Urinary bladder (tissue), 4 donors: ENCODE results near the gene CAMK2B. TPM values are rescaled to one million over a fixed set of nuclear protein-coding genes. Genes with fewer than 3 reads are reported as not detected.
"Not testable (repeated sequence)": the region's sequence is repeated elsewhere in the genome, so short reads cannot be mapped to it uniquely, and the experiment has no call there.

Source experiments
- DNase-seq: peaks from one replicate; pipeline ENCODE4 v3.0.0-alpha.2; 2015; ENCODE audit errors: extremely low spot score
- H3K27ac ChIP-seq: one replicate; pipeline ENCODE4 v1.5.1; 2013; ENCODE audit warnings: low read depth, mild to moderate bottlenecking, moderate library complexity
- H3K36me3 ChIP-seq: one replicate; pipeline ENCODE4 v1.6.1; 2013; ENCODE audit warnings: mild to moderate bottlenecking, moderate library complexity; ENCODE audit not compliant: insufficient read depth
- H3K4me1 ChIP-seq: one replicate; pipeline ENCODE4 v1.6.1; 2013; ENCODE audit warnings: mild to moderate bottlenecking, moderate library complexity; ENCODE audit not compliant: insufficient read depth
- H3K4me3 ChIP-seq: one replicate; pipeline ENCODE4 v1.5.1; 2013; ENCODE audit warnings: low read depth, low read length
- WGBS: extraction: QIAGEN DNeasy Blood & Tissue Kit; methylation state at CpG from one replicate; pipeline ENCODE4 v1.1.7; 2013; 5-methylcytosine and 5-hydroxymethylcytosine counted together
- polyA plus RNA-seq: library from polyadenylated mRNA; stranded (reverse); fragments of 200-250 nt; gene quantifications from one replicate; pipeline ENCODE4 v1.2.3, GENCODE V29; 2013
- total RNA-seq: library from RNA; depleted of rRNA; stranded (reverse); fragments of >200 nt; gene quantifications from one replicate; pipeline ENCODE4 v1.2.3, GENCODE V29; 2014
- donor health status: healthy with polysubstance abuse.
- donor health status: healthy.

The CAMK2B gene
- total and polyA plus RNA-seq, 2 donors, result 0.32 to 1.5 TPM

DNA sequence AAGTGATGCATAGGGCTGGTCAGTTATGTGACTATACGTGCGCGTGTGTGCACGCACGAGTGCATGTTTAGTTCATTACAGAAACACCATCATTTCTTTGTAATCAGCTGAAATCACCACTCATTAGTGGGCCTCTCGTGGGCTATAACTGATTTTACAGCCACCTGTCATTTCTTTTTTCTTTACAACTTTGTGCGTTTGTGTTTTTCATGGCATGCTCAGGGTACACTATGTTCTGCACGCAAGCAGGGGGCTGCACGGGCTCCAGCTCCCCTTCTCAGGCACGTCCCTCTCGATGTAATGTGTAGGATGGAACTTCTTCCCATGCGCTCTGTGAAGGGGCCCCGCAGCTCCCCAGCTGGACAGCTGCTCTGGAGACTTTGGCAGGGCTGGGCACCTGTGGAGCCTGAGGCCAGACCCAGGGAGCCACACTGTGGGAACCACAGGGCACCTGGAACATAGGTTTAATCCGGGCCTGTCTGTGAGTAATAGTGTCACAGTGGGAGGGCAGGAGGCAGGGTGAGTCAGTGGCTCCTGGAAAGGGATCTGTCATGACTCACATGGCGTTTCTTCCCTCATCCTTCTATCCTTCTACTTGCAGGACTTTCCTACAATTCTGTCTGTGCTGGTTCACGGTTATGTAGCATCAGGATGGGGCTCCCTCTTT, 141.1 kb downstream of the CAMK2B start:
- H3K36me3 ChIP-seq, result no peaks in the 10 kb centered on the region
- H3K4me1 ChIP-seq, result no peaks in the 10 kb centered on the region
- no peak overlapping the region for H3K27ac ChIP-seq
- 61% methylated on average over 16 of the region's 16 CpGs for WGBS
- DNase-seq, result no peak
- no peak overlapping the region for H3K4me3 ChIP-seq

DNA sequence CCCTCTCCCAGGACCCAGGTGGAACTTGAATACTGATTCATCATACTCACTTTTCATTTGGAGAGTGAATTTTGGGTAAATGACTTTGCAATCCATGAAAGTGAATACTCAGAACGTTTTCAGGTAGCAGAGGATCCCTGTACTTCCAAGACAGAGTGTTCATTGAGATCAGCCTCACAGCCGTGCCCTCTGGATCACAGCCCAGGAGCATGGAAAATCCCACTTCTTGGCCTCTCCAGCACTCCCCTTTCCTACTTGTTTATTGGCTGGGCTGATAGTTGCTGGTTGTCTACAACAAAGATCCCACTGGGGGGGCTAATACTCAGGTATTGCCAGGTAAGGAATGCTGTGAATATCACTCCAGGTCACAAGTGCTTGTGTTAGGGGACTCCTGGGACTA, 142.0 kb downstream of the CAMK2B start:
- 27% methylated on average over 2 of the region's 2 CpGs for WGBS
- no peaks in the 10 kb centered on the region for H3K36me3 ChIP-seq
- no peak overlapping the region for H3K27ac ChIP-seq
- H3K4me1 ChIP-seq, result no peaks in the 10 kb centered on the region
- no peak overlapping the region for H3K4me3 ChIP-seq
- no peak for DNase-seq

DNA sequence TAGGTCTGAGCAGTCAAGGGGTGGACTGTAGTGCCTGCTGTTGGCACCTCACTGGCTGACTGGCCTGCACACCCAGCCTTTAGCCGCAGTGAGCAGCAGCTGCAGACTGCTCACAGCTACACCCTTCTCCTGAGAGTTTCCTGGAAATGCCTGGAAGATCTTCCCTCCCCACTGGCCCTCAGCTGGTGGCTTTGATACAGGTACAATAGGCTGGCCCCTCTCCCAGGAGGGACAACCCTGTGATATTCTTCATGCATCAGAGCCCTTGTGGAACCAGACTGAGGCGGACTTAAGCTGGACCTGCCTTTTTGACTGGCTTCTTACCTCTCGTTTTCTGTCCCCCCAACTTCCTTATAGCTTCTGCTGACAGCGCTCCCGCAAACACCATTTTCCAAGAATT, 142.6 kb downstream of the CAMK2B start:
- Histone ChIP-seq H3K4me1 (no peaks in the 10 kb centered on the region), H3K27ac (no peak overlapping the region), H3K4me3 (no peak overlapping the region), H3K36me3 (no peaks in the 10 kb centered on the region)
- DNase-seq, result no peak
- WGBS, result 81% methylated on average over 5 of the region's 5 CpGs

DNA sequence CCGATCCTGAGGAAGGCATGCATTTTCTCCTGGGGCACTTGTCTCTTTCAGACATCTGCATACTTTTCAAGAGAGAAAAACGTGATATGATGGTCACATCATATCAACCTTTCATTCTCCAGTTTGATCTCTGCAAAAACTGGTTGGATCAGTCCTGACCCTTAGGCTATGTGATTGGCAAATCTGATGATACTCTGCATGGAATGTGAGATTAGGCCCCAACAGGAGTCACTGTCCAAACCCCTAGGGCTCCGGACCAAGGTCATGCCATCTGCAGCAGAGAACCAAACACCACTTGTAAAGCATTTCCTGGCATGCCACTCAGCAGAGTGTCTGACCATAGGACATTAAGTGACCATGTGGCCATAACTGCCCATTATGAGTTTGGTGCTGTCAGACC, 144.8 kb downstream of the CAMK2B start:
- DNase-seq, result no peak
- no peak overlapping the region for H3K27ac ChIP-seq
- H3K4me1 ChIP-seq, result no peaks in the 10 kb centered on the region
- H3K36me3 ChIP-seq, result no peaks in the 10 kb centered on the region
- WGBS, result 51% methylated on average over 3 of the region's 3 CpGs
- H3K4me3 ChIP-seq, result no peak overlapping the region

DNA sequence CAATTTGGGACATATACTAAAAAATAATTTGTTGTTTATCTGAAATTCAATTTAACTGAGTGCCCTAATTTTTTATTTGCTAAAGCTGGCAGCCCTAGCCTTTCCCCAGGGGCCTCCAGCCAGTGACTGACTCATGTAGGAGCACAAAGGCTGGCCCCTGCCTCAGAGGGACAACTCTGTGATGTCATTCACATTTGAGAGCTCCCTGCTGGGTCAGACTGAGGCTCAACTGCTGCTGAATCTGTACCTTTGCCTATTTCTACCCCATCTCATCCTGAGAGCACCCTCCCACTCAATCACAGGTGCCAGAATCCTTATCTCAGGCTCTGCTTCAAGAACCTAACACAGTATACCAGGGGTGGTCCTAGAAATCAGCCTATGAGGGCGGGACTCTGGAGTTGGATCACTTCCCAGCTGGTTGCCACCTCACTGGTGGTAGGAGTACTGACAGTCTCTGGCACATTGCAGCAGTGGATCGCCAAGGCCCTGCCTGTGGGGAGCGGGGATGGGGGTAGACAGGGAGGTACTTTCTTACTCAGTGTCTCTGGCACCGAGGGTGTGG, 147.7 kb downstream of the CAMK2B start:
- 75% methylated on average over 4 of the region's 4 CpGs for WGBS
- H3K27ac ChIP-seq, result no peak overlapping the region
- H3K4me3 ChIP-seq, result no peak overlapping the region
- no peaks in the 10 kb centered on the region for H3K36me3 ChIP-seq
- DNase-seq, result no peak
- H3K4me1 ChIP-seq, result no peaks in the 10 kb centered on the region

DNA sequence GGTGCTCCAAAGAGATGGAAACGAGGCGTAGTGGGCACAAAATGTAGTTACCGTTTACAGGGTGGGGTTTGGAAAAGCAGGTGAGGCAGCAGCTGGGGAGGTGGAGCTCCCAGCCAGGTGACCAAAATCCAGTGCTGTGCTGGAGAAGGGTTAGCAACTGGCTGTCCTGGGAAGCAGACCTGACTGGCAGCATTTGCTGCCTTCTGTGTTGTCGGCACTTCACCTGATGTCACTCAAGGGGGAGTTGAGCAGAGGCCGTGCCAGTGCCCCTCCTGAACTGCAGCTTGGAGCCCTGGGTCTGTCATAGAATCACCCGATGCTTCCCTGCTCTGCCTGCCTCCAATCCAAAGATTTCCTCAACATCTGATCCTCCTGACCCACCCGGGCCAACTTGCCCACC, 148.9 kb downstream of the CAMK2B start:
- H3K4me1 ChIP-seq, result no peaks in the 10 kb centered on the region
- no peak overlapping the region for H3K4me3 ChIP-seq
- no peak for DNase-seq
- WGBS, result 71% methylated on average over 7 of the region's 7 CpGs
- H3K36me3 ChIP-seq, result no peaks in the 10 kb centered on the region
- no peak overlapping the region for H3K27ac ChIP-seq

DNA sequence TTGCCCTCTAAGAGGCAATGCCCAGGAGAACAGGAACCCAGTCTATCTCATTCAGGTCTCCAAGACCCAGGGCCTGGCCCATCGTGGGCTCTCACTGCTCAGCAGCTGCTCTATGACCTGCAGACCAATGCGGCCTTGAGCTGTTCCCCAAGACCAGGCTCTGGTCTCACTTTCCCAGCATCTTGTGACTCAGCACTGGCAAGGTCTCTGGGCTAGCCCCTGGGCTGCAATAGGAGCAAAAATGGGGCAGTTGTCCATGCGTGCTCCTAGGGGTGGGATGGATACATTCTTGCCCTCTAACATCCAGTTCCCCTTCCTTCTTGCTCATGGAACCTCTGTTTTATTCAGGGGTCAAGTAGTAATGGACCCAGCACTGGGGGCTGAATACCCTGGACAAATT, 149.7 kb downstream of the CAMK2B start:
- no peak for DNase-seq
- Histone ChIP-seq H3K4me3 (no peak overlapping the region), H3K36me3 (no peaks in the 10 kb centered on the region), H3K4me1 (no peaks in the 10 kb centered on the region), H3K27ac (no peak overlapping the region)
- 87% methylated on average over 3 of the region's 3 CpGs for WGBS

DNA sequence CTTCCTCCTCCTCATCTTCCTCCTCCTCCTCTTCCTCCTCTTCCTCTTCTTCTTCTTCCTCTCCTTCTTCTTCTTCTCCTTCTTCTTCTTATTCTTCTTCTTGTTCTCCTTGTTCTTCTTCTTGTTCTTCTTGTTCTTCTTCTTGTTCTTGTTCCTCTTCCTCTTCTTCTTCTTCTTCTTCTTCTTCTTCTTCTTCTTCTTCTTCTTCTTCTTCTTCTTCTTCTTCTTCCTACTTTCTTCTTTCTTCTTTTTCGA, 150.8 kb downstream of the CAMK2B start:
- H3K27ac ChIP-seq, H3K4me1 ChIP-seq, H3K36me3 ChIP-seq, DNase-seq, H3K4me3 ChIP-seq: not testable (repeated sequence)
- WGBS, result 65% methylated on average over 1 of the region's 1 CpG

DNA sequence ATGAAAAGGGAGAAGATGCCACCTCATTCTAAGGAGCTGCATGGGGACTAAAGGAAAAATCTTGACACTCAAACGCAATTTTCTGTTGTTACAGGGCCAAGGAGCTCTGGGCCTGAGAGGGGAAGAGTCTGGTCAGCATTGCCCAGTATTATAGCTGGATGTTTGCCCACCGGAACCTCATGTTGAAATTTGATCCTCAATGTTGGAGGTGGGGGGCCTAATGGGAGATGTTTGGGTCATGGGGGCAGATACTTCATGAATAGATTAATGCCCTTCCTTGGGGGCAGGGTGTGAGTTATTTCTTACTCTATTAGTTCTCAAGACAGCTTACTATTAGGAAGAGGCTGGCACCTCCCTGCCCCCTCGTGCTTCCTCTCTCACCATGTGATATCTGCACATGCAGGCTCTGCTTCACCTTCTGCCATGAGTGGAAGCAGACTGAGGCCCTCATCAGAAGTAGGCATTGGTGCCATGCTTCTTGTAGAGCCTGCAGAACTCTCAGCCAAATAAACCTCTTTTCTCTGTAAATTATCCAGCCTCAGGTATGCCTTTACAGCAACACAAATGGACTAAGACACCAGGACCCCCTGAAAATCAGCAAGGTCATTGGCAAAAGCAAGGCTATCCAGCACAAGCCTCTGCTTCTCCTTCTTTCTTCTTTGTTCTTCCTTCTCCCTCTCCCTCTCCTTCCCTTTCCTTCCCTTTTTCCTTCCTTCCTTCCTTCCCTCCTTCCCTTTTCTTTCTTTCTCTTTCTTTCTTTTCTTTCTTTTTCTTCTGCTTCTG, 151.3 kb downstream of the CAMK2B start:
- WGBS, result 40% methylated on average over 3 of the region's 3 CpGs
- Histone ChIP-seq H3K4me3 (no peak overlapping the region), H3K36me3 (no peaks in the 10 kb centered on the region), H3K27ac (no peak overlapping the region), H3K4me1 (no peaks in the 10 kb centered on the region)
- DNase-seq, result no peak

DNA sequence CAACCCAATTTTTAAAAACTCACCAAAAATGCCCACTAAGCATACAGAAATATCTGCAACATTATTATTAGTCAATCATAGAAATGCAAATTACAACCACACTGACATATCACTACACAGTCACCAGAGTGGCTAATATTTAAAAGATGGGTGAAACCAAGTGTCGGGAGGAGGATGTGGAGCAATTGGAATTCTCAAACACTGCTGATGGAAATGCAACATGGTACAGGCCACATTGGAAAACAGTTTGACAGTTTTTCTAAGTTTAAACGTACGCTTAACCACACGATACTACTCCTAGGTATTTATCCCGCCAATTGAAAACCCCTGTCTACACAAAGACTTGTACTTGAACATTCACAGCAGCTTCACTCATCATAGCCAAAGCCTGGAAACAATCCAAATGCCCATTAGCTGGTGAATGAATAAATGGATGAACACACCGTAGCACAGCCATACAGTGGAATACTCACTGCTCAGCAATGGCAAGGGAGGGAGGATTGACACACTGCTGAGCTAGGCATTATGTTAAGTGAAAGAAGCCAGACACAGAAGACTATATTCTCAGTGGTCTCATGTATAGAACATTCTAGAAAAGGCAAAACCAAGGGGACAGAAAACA, 152.5 kb downstream of the CAMK2B start:
- DNase-seq, result no peak
- Histone ChIP-seq H3K36me3 (no peaks in the 10 kb centered on the region), H3K27ac (no peak overlapping the region), H3K4me1 (no peaks in the 10 kb centered on the region), H3K4me3 (no peak overlapping the region)
- 87% methylated on average over 6 of the region's 6 CpGs for WGBS

DNA sequence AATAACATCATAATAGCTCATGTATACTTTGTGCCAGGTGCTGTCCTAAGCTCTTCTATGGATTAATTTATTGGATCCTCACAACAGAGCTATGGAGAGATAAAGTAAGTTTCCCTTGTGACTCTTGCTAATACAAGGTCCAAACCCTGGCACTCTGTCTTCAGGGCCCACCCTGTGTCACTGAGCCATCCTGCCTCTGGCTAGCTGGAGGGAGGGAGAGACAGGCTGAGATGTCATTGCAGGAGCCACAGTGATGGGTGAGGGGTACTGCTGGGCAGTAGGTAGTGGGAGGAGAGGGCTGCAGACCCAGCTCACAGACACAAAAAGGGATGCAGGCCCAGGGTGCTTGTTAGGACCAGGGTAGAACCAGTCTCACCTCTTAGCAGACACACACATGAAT, 153.0 kb downstream of the CAMK2B start:
- no peak overlapping the region for H3K4me3 ChIP-seq
- no peaks in the 10 kb centered on the region for H3K36me3 ChIP-seq
- no peak overlapping the region for H3K27ac ChIP-seq
- no peak for DNase-seq
- no peaks in the 10 kb centered on the region for H3K4me1 ChIP-seq

DNA sequence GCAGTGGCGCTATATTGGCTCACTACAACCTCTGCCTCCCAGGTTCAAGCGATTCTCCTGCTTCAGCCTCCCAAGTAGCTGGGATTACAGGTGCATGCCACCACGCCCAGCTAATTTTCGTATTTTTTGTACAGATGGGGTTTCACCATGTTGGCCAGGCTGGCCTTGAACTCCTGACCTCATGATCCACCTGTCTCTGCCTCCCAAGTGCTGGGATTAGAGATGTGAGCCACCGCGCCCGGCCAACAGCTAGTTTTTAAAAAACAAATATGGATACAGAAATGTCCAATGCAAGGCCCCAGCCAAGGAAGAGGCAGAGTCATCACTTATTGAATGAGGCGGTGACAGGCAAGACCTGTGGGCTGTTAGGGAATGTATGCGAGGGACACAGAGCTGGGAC, 153.5 kb downstream of the CAMK2B start:
- not testable (repeated sequence) for H3K27ac ChIP-seq, H3K4me1 ChIP-seq, H3K4me3 ChIP-seq, DNase-seq, H3K36me3 ChIP-seq
- 93% methylated on average over 9 of the region's 9 CpGs for WGBS

DNA sequence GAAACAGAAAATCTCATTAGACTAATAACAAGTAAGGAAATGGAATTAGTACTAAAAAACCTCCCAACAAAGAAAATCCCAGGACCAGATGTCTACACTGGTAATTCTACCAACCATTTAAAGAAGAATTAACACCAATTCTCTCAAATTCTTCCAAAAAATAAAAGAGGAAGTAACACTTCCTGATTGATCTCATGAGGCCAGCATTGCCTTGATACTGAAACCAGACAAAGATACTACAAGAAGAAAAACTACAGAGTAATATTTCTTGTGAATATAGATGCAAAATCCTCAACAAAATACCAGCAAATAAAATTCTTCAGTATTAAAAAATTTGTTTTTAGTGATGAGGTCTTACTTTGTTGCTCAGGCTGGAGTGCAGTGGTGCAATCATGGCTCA, 157.5 kb downstream of the CAMK2B start:
- Histone ChIP-seq H3K36me3 (no peaks in the 10 kb centered on the region), H3K4me1 (no peaks in the 10 kb centered on the region), H3K4me3 (no peak overlapping the region), H3K27ac (no peak overlapping the region)
- DNase-seq, result no peak
